ENCODE measurements around the gene CBL.
A peak's percentile ranks its signal among the peaks of the same experiment; 100 is the strongest.
"Not testable (repeated sequence)": the region's sequence is repeated elsewhere in the genome, so short reads cannot be mapped to it uniquely, and the experiment has no call there.

Gene CBL

GRCh38 chr11:119201236-119201635 is 4.9 kb upstream of the CBL start:
- H3K9ac ChIP-seq (ENCODE audit: low read depth, low read length); H3K4me3 ChIP-seq (ENCODE audit: low read depth, low read length); H3K27me3 ChIP-seq (ENCODE audit: control insufficient read depth, insufficient read depth, low read length); H3K36me3 ChIP-seq (ENCODE audit: control insufficient read depth, insufficient read depth, low read length); H3K4me1 ChIP-seq (ENCODE audit: control insufficient read depth, insufficient read depth, low read length); H3K9me3 ChIP-seq (ENCODE audit: control insufficient read depth, insufficient read depth, low read length): not testable (repeated sequence)

- Histone ChIP-seq H3K9me3 (ENCODE audit: control insufficient read depth, insufficient read depth, low read length) (no peaks in the 10 kb centered on the region), H3K4me3 (ENCODE audit: low read depth, low read length) (no peak overlapping the region), H3K9ac (ENCODE audit: low read depth, low read length) (no peak overlapping the region), H3K4me1 (ENCODE audit: control insufficient read depth, insufficient read depth, low read length) (peaks cover 4% of the 10 kb centered on the region), H3K36me3 (ENCODE audit: control insufficient read depth, insufficient read depth, low read length) (no peaks in the 10 kb centered on the region), H3K27me3 (ENCODE audit: control insufficient read depth, insufficient read depth, low read length) (no peaks in the 10 kb centered on the region)
Measured at GRCh38 chr11:119202554-119202953, 3.6 kb upstream of the CBL start.

GRCh38 chr11:119204066-119204465 is 2.1 kb upstream of the CBL start:
- Histone ChIP-seq H3K36me3 (ENCODE audit: control insufficient read depth, insufficient read depth, low read length) (no peaks in the 10 kb centered on the region), H3K27me3 (ENCODE audit: control insufficient read depth, insufficient read depth, low read length) (no peaks in the 10 kb centered on the region)

GRCh38 chr11:119205080-119205479 is 1.1 kb upstream of the CBL start:
- Histone ChIP-seq H3K9ac (ENCODE audit: low read depth, low read length) (no peak overlapping the region), H3K27me3 (ENCODE audit: control insufficient read depth, insufficient read depth, low read length) (no peaks in the 10 kb centered on the region), H3K36me3 (ENCODE audit: control insufficient read depth, insufficient read depth, low read length) (no peaks in the 10 kb centered on the region), H3K4me1 (ENCODE audit: control insufficient read depth, insufficient read depth, low read length) (peaks cover 12% of the 10 kb centered on the region), H3K4me3 (ENCODE audit: low read depth, low read length) (peak overlapping the region; percentile 43), H3K9me3 (ENCODE audit: control insufficient read depth, insufficient read depth, low read length) (no peaks in the 10 kb centered on the region)

More at GRCh38 chr11:119204066-119204465, 2.1 kb upstream of the CBL start:
- H3K4me1 ChIP-seq (ENCODE audit: control insufficient read depth, insufficient read depth, low read length): peaks cover 7% of the 10 kb centered on the region
- H3K9ac ChIP-seq (ENCODE audit: low read depth, low read length): no peak overlapping the region
- H3K9me3 ChIP-seq (ENCODE audit: control insufficient read depth, insufficient read depth, low read length): no peaks in the 10 kb centered on the region
- no peak overlapping the region for H3K4me3 ChIP-seq (ENCODE audit: low read depth, low read length)

GRCh38 chr11:119206511-119207414 is 624 bp downstream of the CBL start:
- Histone ChIP-seq H3K36me3 (ENCODE audit: control insufficient read depth, insufficient read depth, low read length) (no peaks in the 10 kb centered on the region), H3K27me3 (ENCODE audit: control insufficient read depth, insufficient read depth, low read length) (no peaks in the 10 kb centered on the region), H3K4me3 (ENCODE audit: low read depth, low read length) (peak overlapping the region; percentile 73), H3K4me1 (ENCODE audit: control insufficient read depth, insufficient read depth, low read length) (peaks cover 12% of the 10 kb centered on the region), H3K9ac (ENCODE audit: low read depth, low read length) (peak overlapping the region; percentile 81), H3K9me3 (ENCODE audit: control insufficient read depth, insufficient read depth, low read length) (no peaks in the 10 kb centered on the region)

- H3K36me3 ChIP-seq (ENCODE audit: control insufficient read depth, insufficient read depth, low read length): no peaks in the 10 kb centered on the region
- peak overlapping the region; percentile 81 for H3K9ac ChIP-seq (ENCODE audit: low read depth, low read length)
- peaks cover 12% of the 10 kb centered on the region for H3K4me1 ChIP-seq (ENCODE audit: control insufficient read depth, insufficient read depth, low read length)
- no peaks in the 10 kb centered on the region for H3K27me3 ChIP-seq (ENCODE audit: control insufficient read depth, insufficient read depth, low read length)
- H3K4me3 ChIP-seq (ENCODE audit: low read depth, low read length): peak overlapping the region; percentile 73
- no peaks in the 10 kb centered on the region for H3K9me3 ChIP-seq (ENCODE audit: control insufficient read depth, insufficient read depth, low read length)
Measured at GRCh38 chr11:119207415-119207960, 1.3 kb downstream of the CBL start.

GRCh38 chr11:119209186-119209585 is 3.0 kb downstream of the CBL start:
- H3K27me3 ChIP-seq (ENCODE audit: control insufficient read depth, insufficient read depth, low read length): no peaks in the 10 kb centered on the region
- no peaks in the 10 kb centered on the region for H3K36me3 ChIP-seq (ENCODE audit: control insufficient read depth, insufficient read depth, low read length)
- peaks cover 12% of the 10 kb centered on the region for H3K4me1 ChIP-seq (ENCODE audit: control insufficient read depth, insufficient read depth, low read length)
- no peak overlapping the region for H3K9ac ChIP-seq (ENCODE audit: low read depth, low read length)
- H3K9me3 ChIP-seq (ENCODE audit: control insufficient read depth, insufficient read depth, low read length): no peaks in the 10 kb centered on the region
- H3K4me3 ChIP-seq (ENCODE audit: low read depth, low read length): no peak overlapping the region

GRCh38 chr11:119210050-119210449 is 3.9 kb downstream of the CBL start:
- Histone ChIP-seq H3K36me3 (ENCODE audit: control insufficient read depth, insufficient read depth, low read length) (no peaks in the 10 kb centered on the region), H3K4me1 (ENCODE audit: control insufficient read depth, insufficient read depth, low read length) (peaks cover 8% of the 10 kb centered on the region), H3K27me3 (ENCODE audit: control insufficient read depth, insufficient read depth, low read length) (no peaks in the 10 kb centered on the region), H3K9ac (ENCODE audit: low read depth, low read length) (no peak overlapping the region), H3K9me3 (ENCODE audit: control insufficient read depth, insufficient read depth, low read length) (no peaks in the 10 kb centered on the region), H3K4me3 (ENCODE audit: low read depth, low read length) (no peak overlapping the region)

GRCh38 chr11:119218141-119218878 is 12.2 kb downstream of the CBL start:
- H3K9ac ChIP-seq (ENCODE audit: low read depth, low read length): no peak overlapping the region
- H3K36me3 ChIP-seq (ENCODE audit: control insufficient read depth, insufficient read depth, low read length): no peaks in the 10 kb centered on the region
- H3K4me3 ChIP-seq (ENCODE audit: low read depth, low read length): no peak overlapping the region
- no peaks in the 10 kb centered on the region for H3K4me1 ChIP-seq (ENCODE audit: control insufficient read depth, insufficient read depth, low read length)
- no peaks in the 10 kb centered on the region for H3K27me3 ChIP-seq (ENCODE audit: control insufficient read depth, insufficient read depth, low read length)
- no peaks in the 10 kb centered on the region for H3K9me3 ChIP-seq (ENCODE audit: control insufficient read depth, insufficient read depth, low read length)

- Histone ChIP-seq H3K9ac (ENCODE audit: low read depth, low read length) (no peak overlapping the region), H3K27me3 (ENCODE audit: control insufficient read depth, insufficient read depth, low read length) (no peaks in the 10 kb centered on the region), H3K9me3 (ENCODE audit: control insufficient read depth, insufficient read depth, low read length) (no peaks in the 10 kb centered on the region), H3K36me3 (ENCODE audit: control insufficient read depth, insufficient read depth, low read length) (no peaks in the 10 kb centered on the region), H3K4me3 (ENCODE audit: low read depth, low read length) (no peak overlapping the region), H3K4me1 (ENCODE audit: control insufficient read depth, insufficient read depth, low read length) (no peaks in the 10 kb centered on the region)
Measured at GRCh38 chr11:119222308-119222707, 16.2 kb downstream of the CBL start.

GRCh38 chr11:119222891-119223290 is 16.8 kb downstream of the CBL start:
- Histone ChIP-seq H3K9ac (ENCODE audit: low read depth, low read length) (no peak overlapping the region), H3K4me1 (ENCODE audit: control insufficient read depth, insufficient read depth, low read length) (no peaks in the 10 kb centered on the region), H3K9me3 (ENCODE audit: control insufficient read depth, insufficient read depth, low read length) (no peaks in the 10 kb centered on the region), H3K36me3 (ENCODE audit: control insufficient read depth, insufficient read depth, low read length) (no peaks in the 10 kb centered on the region), H3K4me3 (ENCODE audit: low read depth, low read length) (no peak overlapping the region), H3K27me3 (ENCODE audit: control insufficient read depth, insufficient read depth, low read length) (no peaks in the 10 kb centered on the region)
